SK-N-SH (cell line): ENCODE measurements around the gene CHM. TPM values are rescaled to one million over a fixed set of nuclear protein-coding genes. Genes with fewer than 3 reads are reported as not detected.

ENCODE experiments used
- CTCF ChIA-PET: fragments of 300-600, 350-600 bp; formaldehyde crosslinking; extraction: SDS; loops from one replicate; lab custom pipeline; 2021; lab: Yijun Ruan, JAX
- POLR2A ChIA-PET: fragments of 350-600 bp; sonication (Branson Sonifier 250); formaldehyde crosslinking; extraction: SDS; loops from one replicate; lab custom pipeline; 2020; ENCODE audit warnings: antibody characterized with exemption, inconsistent platforms; lab: Yijun Ruan, JAX
- DNase-seq: peaks from one replicate; pipeline ENCODE4 v3.0.0; 2012
- H2AFZ ChIP-seq: fragments of 200-600 bp; sonication (generic); 2 replicates; pipeline ENCODE4 v1.8.1; 2016; ENCODE audit warnings: antibody characterized with exemption, mild to moderate bottlenecking, low read depth
- H3F3A ChIP-seq: fragments of 200-600 bp; sonication (generic); replicated peaks from 2 replicates; pipeline ENCODE3; 2016; ENCODE audit warnings: antibody characterized with exemption, mild to moderate bottlenecking; ENCODE audit not compliant: insufficient read depth
- H3K27ac ChIP-seq, 2 experiments: fragments of 200-500 bp in 1 of 2; fragments of 200-600 bp in 1 of 2; sonication (Bioruptor generic) in 1 of 2; sonication (generic), shearing (Covaris generic) in 1 of 2; 2 replicates each; pipeline versions ENCODE4 v1.5.1 to v1.6.1; 2014 to 2016; ENCODE audit warnings: low read depth in 2 of 2, inconsistent platforms in 1 of 2, low read length in 1 of 2, mild to moderate bottlenecking in 1 of 2, mixed read lengths in 1 of 2
- H3K27me3 ChIP-seq: fragments of 200-600 bp; sonication (generic), shearing (Covaris generic); 2 replicates; pipeline ENCODE4 v1.6.1; 2016; ENCODE audit warnings: mixed run types; ENCODE audit not compliant: insufficient read depth
- H3K36me3 ChIP-seq, 2 experiments: fragments of 200-500 bp in 1 of 2; fragments of 200-600 bp in 1 of 2; sonication (Bioruptor generic) in 1 of 2; sonication (generic) in 1 of 2; replicated peaks in 1 of 2; 2 replicates each; pipeline versions ENCODE3 to v1.5.1; 2014 to 2016; ENCODE audit warnings: low read length in 1 of 2, mild to moderate bottlenecking in 1 of 2; ENCODE audit not compliant: insufficient read depth in 2 of 2, control insufficient read depth in 1 of 2
- H3K4me1 ChIP-seq, 2 experiments: fragments of 200-500 bp in 1 of 2; fragments of 200-600 bp in 1 of 2; sonication (Bioruptor generic) in 1 of 2; sonication (generic), shearing (Covaris generic) in 1 of 2; 2 replicates each; pipeline versions ENCODE4 v1.5.1 to v1.6.1; 2014 to 2016; ENCODE audit warnings: low read depth in 1 of 2, low read length in 1 of 2, mixed run types in 1 of 2; ENCODE audit not compliant: insufficient read depth in 2 of 2, control insufficient read depth in 1 of 2
- H3K4me2 ChIP-seq: fragments of 200-600 bp; sonication (generic), shearing (Covaris generic); 2 replicates; pipeline ENCODE4 v1.6.1; 2017; ENCODE audit warnings: mixed run types
- H3K4me3 ChIP-seq, 2 experiments: fragments of 200-500 bp in 1 of 2; fragments of 200-600 bp in 1 of 2; sonication (Bioruptor generic) in 1 of 2; sonication (generic), shearing (Covaris generic) in 1 of 2; 2 replicates each; pipeline versions ENCODE4 v1.5.1 to v1.8.1; 2014 to 2016; ENCODE audit warnings: low read depth in 2 of 2, inconsistent platforms in 1 of 2, low read length in 1 of 2, mild to moderate bottlenecking in 1 of 2, mixed read lengths in 1 of 2, moderate library complexity in 1 of 2
- H3K79me2 ChIP-seq: fragments of 200-600 bp; sonication (generic); 2 replicates; pipeline ENCODE4 v1.8.1; 2017; ENCODE audit warnings: mild to moderate bottlenecking; ENCODE audit not compliant: insufficient read depth
- H3K9ac ChIP-seq: fragments of 200-600 bp; sonication (generic); 2 replicates; pipeline ENCODE4 v1.6.1; 2017; ENCODE audit warnings: mixed run types
- H3K9me2 ChIP-seq: fragments of 200-600 bp; sonication (generic); 2 replicates; pipeline ENCODE4 v1.6.1; 2017; ENCODE audit warnings: mixed run types
- H3K9me3 ChIP-seq: fragments of 200-600 bp; sonication (generic); 2 replicates; pipeline ENCODE4 v1.6.1; 2017; ENCODE audit warnings: mixed run types, mild to moderate bottlenecking, moderate library complexity
- H4K20me1 ChIP-seq: fragments of 200-600 bp; sonication (generic); 2 replicates; pipeline ENCODE4 v1.6.1; 2017; ENCODE audit warnings: mild to moderate bottlenecking, mixed run types; ENCODE audit not compliant: insufficient read depth
- FOSL2 ChIP-seq: IDR thresholded peaks from 2 replicates; pipeline ENCODE4 v1.4.0; 2012; ENCODE audit warnings: low read depth, mild to moderate bottlenecking, moderate library complexity, borderline replicate concordance
- FOXJ3 ChIP-seq: sonication (generic); formaldehyde crosslinking; IDR thresholded peaks from 2 replicates; pipeline ENCODE4 v1.5.1; 2020; ENCODE audit warnings: mild to moderate bottlenecking, missing genetic modification reagents
- GATA2 ChIP-seq: sonication (generic); formaldehyde crosslinking; IDR thresholded peaks from 2 replicates; pipeline ENCODE4 v1.5.0; 2020; ENCODE audit warnings: mild to moderate bottlenecking, missing genetic modification reagents
- JUND ChIP-seq: IDR thresholded peaks from 2 replicates; pipeline ENCODE4 v1.4.0; 2012
- MXI1 ChIP-seq: IDR thresholded peaks from 2 replicates; pipeline ENCODE4 v1.6.1; 2012; ENCODE audit warnings: mild to moderate bottlenecking, low read depth, low read length, improper control_type of control experiment
- NRF1 ChIP-seq: IDR thresholded peaks from 2 replicates; pipeline ENCODE4 v1.6.1; 2012; ENCODE audit warnings: low read depth, mild to moderate bottlenecking, low read length
- RAD21 ChIP-seq: IDR thresholded peaks from 2 replicates; pipeline ENCODE4 v1.6.1; 2012; ENCODE audit warnings: mild to moderate bottlenecking, low read length
- RCOR1 ChIP-seq: fragments of 150-350 bp; IDR thresholded peaks from 2 replicates; pipeline ENCODE4 v1.6.1; 2017; ENCODE audit warnings: antibody characterized with exemption, low read length
- RXRA ChIP-seq: IDR thresholded peaks from 2 replicates; pipeline ENCODE4 v1.4.0; 2012; ENCODE audit warnings: low read depth, mild to moderate bottlenecking, borderline replicate concordance
- TAF1 ChIP-seq: IDR thresholded peaks from 2 replicates; pipeline ENCODE4 v1.6.1; 2012; ENCODE audit warnings: low read depth, mild to moderate bottlenecking, low read length, moderate library complexity, borderline replicate concordance
- TCF12 ChIP-seq: IDR thresholded peaks from 2 replicates; pipeline ENCODE4 v1.4.0; 2012
- WGBS: methylation state at CpG from one replicate; pipeline ENCODE4 v1.1.6; 2017; ENCODE audit warnings: low lambda C conversion rate; 5-methylcytosine and 5-hydroxymethylcytosine counted together
- polyA plus RNA-seq, 3 experiments: library from polyadenylated mRNA; depleted of rRNA; stranded (reverse); fragments of >200 nt; gene quantifications; 2 replicates each; pipeline ENCODE4 v1.2.3, GENCODE V29; 2012
- small RNA-seq, 7 experiments: library from RNA; depleted of rRNA; stranded (forward); fragments of <200 nt; gene quantifications; one replicate each; pipeline ENCODE3, GENCODE V24; 2012
- TF ChIP-seq, protein P1 (sequence below): fragments of 200-600 bp; sonication (generic); IDR thresholded peaks from 2 replicates; pipeline ENCODE4 v1.6.1; 2017; ENCODE audit warnings: antibody characterized with exemption, mild to moderate bottlenecking, moderate library complexity
- TF ChIP-seq, protein P2 (sequence below): fragments of 150-350 bp; IDR thresholded peaks from 2 replicates; pipeline ENCODE4 v1.6.1; 2017; ENCODE audit warnings: antibody characterized with exemption, low read length, low read depth, borderline replicate concordance
- TF ChIP-seq, protein P3 (sequence below): IDR thresholded peaks from 2 replicates; pipeline ENCODE4 v1.4.0; 2012; ENCODE audit warnings: low read depth

Gene CHM
- polyA plus RNA-seq, 1 of the 3 experiments (the other 2 are of a cell fraction) = 12.8 TPM

DNA sequence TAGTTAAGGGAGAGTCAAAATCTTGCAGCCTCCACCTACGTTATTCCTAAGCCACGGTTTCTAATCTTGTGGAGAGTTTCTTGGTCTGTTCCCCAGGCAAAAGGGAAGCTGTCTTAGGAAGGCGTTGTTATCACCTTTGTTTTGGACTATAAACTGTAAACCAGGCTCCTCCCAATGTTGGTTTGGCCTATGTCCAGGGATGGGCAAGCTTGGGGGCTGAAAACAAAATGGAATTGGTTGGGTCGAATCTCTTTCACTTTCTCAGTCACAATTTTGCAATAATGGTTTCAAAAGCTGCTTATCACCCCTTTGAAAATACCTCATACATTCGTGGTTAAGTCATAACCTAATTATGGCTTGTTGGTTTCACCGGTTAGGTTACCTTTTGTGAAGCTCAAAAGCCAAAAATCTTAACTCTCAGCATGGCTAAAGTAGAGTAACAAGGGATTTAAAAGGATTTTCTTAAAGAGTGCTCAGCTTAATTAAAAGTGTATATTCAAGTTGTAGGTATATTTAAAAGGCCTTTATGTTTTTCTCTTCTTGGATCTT is 232.1 kb downstream of the CHM start:
- no peaks in the 10 kb centered on the region for H4K20me1 ChIP-seq
- no peaks in the 10 kb centered on the region for H3K79me2 ChIP-seq
- H2AFZ ChIP-seq = no peak overlapping the region
- 2% methylated on average over 6 of the region's 6 CpGs for WGBS
- no peaks in the 10 kb centered on the region for H3K36me3 ChIP-seq
- H3K27ac ChIP-seq = no peak overlapping the region
- no peak overlapping the region for H3K9ac ChIP-seq
- H3K9me3 ChIP-seq = no peaks in the 10 kb centered on the region
- no peak overlapping the region for H3K4me2 ChIP-seq
- H3F3A ChIP-seq = no peaks in the 10 kb centered on the region
- CTCF ChIA-PET = no interaction called here
- H3K4me1 ChIP-seq = no peaks in the 10 kb centered on the region
- TF ChIP-seq GATA2 (CRISPR knock-in tag) (no peak), RCOR1 (no peak), FOSL2 (no peak), MXI1 (no peak), RAD21 (no peak), FOXJ3 (CRISPR knock-in tag) (no peak), TCF12 (no peak), TAF1 (no peak), NRF1 (no peak), JUND (no peak), RXRA (no peak)
- TF ChIP-seq, protein P1, sequence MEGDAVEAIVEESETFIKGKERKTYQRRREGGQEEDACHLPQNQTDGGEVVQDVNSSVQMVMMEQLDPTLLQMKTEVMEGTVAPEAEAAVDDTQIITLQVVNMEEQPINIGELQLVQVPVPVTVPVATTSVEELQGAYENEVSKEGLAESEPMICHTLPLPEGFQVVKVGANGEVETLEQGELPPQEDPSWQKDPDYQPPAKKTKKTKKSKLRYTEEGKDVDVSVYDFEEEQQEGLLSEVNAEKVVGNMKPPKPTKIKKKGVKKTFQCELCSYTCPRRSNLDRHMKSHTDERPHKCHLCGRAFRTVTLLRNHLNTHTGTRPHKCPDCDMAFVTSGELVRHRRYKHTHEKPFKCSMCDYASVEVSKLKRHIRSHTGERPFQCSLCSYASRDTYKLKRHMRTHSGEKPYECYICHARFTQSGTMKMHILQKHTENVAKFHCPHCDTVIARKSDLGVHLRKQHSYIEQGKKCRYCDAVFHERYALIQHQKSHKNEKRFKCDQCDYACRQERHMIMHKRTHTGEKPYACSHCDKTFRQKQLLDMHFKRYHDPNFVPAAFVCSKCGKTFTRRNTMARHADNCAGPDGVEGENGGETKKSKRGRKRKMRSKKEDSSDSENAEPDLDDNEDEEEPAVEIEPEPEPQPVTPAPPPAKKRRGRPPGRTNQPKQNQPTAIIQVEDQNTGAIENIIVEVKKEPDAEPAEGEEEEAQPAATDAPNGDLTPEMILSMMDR = no peak
- TF ChIP-seq, protein P2, sequence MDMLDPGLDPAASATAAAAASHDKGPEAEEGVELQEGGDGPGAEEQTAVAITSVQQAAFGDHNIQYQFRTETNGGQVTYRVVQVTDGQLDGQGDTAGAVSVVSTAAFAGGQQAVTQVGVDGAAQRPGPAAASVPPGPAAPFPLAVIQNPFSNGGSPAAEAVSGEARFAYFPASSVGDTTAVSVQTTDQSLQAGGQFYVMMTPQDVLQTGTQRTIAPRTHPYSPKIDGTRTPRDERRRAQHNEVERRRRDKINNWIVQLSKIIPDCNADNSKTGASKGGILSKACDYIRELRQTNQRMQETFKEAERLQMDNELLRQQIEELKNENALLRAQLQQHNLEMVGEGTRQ = no peak
- TF ChIP-seq, protein P3, sequence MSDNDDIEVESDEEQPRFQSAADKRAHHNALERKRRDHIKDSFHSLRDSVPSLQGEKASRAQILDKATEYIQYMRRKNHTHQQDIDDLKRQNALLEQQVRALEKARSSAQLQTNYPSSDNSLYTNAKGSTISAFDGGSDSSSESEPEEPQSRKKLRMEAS = no peak
- TF ChIP-seq, all 33 proteins: peak for 0
- H3K27me3 ChIP-seq = no peaks in the 10 kb centered on the region
- DNase-seq = no peak
- no peak overlapping the region for H3K4me3 ChIP-seq
- H3K9me2 ChIP-seq = no peaks in the 10 kb centered on the region
- POLR2A ChIA-PET = no interaction called here

Small RNA genes lying within 50 kb of the gene (small RNA-seq; reads per million reads assigned to genes)
- gene AL022401.1 (0 reads per million in 7 experiments), gene MIR361 (3,189 to 48,922 (median 28,165) reads per million in 7 experiments), gene NDUFA5P7 (0 reads per million in 7 experiments), gene RF00019 (0 reads per million in 7 experiments)

Other genes starting within 250 kb of the CHM start
- gene DACH2, start 100.9 kb upstream of the CHM start, polyA plus RNA-seq (2012; rRNA removed) = not detected in 2 replicates